Measurements from ENCODE around the gene C1QA. TPM values are rescaled to one million over a fixed set of nuclear protein-coding genes. Genes with fewer than 3 reads are reported as not detected.

The C1QA gene
- total RNA-seq, 4 donors from 2014 or later, result 11.7 to 167 (median 68.4) TPM

GRCh38 chr1:22602060-22602740, 34.2 kb upstream of the C1QA start:
- TF ChIP-seq CTCF (IDR thresholded peaks at IDR 0.05) (no peak), POLR2A (IDR thresholded peaks at IDR 0.05) (no peak)
- no peaks in the 10 kb centered on the region for H3K9me3 ChIP-seq
- WGBS, 2 donors, result 73 to 81% methylated on average over 8 to 14 of the region's 18 CpGs
- H3K36me3 ChIP-seq, result no peaks in the 10 kb centered on the region
- intact Hi-C loops (cut with DNase I), result no loop called here
- H3K27me3 ChIP-seq, result peaks cover 0 to 96% (median 0%) of the 10 kb centered on the region in 4 donors
- H3K27ac ChIP-seq, result no peak overlapping the region
- DNase-seq, result no peak
- no peak overlapping the region for H3K4me3 ChIP-seq
- no peaks in the 10 kb centered on the region for H3K4me1 ChIP-seq

DNA sequence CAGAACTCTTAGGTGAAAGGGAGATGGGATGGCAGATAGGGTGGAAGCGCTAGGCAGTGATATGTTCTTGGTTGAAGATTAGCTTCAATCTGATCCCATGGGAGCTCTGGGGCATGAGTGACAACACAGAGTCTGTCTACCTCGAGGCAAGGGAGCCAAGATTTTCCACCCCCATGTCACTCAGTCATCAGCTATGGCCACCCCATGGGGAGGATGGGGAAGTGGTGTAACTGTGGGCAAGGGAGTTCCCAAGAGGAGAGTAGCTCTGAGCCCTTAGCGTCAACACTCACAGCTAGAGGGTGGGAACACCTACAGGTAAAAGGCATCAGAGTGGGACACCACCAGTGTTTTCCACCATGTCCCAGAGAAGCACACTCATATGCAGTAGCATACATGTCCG, 30.3 kb upstream of the C1QA start:
- no peak overlapping the region for H3K4me3 ChIP-seq
- intact Hi-C loops (cut with DNase I), result no loop called here
- no peaks in the 10 kb centered on the region for H3K9me3 ChIP-seq
- H3K36me3 ChIP-seq, result no peaks in the 10 kb centered on the region
- peaks cover 0 to 98% (median 0%) of the 10 kb centered on the region in 4 donors for H3K27me3 ChIP-seq
- 40 to 58% methylated on average over 4 of the region's 4 CpGs for WGBS, 2 donors
- no peak for TF ChIP-seq POLR2A (IDR thresholded peaks at IDR 0.05)
- TF ChIP-seq CTCF (IDR thresholded peaks at IDR 0.05), result no peak
- H3K4me1 ChIP-seq, result no peaks in the 10 kb centered on the region
- DNase-seq, result no peak
- no peak overlapping the region for H3K27ac ChIP-seq

DNA sequence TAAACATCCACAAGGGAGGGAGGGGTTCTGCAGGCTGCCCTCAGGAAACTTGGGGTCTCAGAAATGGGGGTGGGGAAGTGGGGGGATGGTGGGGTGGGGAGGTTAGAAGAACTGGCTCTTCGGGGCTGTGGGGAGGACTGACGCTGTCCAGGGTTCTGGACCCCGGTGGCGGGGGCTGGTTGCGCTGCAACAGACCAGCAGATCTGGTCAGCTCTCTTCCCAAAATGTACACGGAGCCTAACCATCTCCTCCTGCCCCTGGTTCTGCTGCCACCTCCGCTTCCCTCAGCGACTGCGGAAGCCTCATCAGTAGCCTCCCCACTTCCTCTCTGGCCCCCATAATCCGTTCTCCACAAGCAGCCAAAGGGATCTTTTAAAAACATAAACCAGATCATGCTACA, 29.3 kb upstream of the C1QA start:
- Histone ChIP-seq H3K27ac (no peak overlapping the region), H3K27me3 (peaks cover 0 to 98% (median 0%) of the 10 kb centered on the region in 4 donors), H3K9me3 (no peaks in the 10 kb centered on the region), H3K4me1 (no peaks in the 10 kb centered on the region), H3K36me3 (no peaks in the 10 kb centered on the region), H3K4me3 (no peak overlapping the region)
- TF ChIP-seq CTCF (IDR thresholded peaks at IDR 0.05) (no peak), POLR2A (IDR thresholded peaks at IDR 0.05) (no peak)
- 11 to 19% methylated on average over 9 to 10 of the region's 10 CpGs for WGBS, 2 donors
- no peak for DNase-seq
- intact Hi-C loops (cut with DNase I), result no loop called here

DNA sequence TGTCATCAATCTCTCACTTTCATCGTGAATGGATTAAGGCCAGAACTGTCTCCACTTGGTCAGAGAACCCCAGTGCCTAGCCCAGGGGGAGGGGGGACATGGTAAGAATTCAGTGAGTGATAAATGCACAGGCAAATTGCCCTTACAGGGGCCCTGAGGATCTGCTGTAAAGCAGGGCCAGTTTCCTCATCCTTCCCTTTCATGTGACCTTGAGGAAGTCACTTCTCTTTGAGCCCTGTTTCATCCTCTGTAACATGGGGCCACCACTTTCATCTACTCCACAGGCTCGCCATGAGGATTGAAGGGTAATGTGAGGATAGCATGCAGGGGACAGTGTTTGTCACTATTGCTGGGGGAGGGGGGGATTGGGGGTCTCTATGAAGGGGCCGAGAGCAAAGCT, 28.1 kb upstream of the C1QA start:
- Histone ChIP-seq H3K9me3 (no peaks in the 10 kb centered on the region), H3K36me3 (no peaks in the 10 kb centered on the region), H3K27me3 (peaks cover 0 to 98% (median 0%) of the 10 kb centered on the region in 4 donors), H3K4me3 (no peak overlapping the region), H3K4me1 (no peaks in the 10 kb centered on the region), H3K27ac (no peak overlapping the region)
- intact Hi-C loops (cut with DNase I), result no loop called here
- no peak for DNase-seq
- TF ChIP-seq CTCF (IDR thresholded peaks at IDR 0.05) (no peak), POLR2A (IDR thresholded peaks at IDR 0.05) (no peak)
- WGBS, 2 donors, result 44 to 54% methylated on average over 2 of the region's 3 CpGs

DNA sequence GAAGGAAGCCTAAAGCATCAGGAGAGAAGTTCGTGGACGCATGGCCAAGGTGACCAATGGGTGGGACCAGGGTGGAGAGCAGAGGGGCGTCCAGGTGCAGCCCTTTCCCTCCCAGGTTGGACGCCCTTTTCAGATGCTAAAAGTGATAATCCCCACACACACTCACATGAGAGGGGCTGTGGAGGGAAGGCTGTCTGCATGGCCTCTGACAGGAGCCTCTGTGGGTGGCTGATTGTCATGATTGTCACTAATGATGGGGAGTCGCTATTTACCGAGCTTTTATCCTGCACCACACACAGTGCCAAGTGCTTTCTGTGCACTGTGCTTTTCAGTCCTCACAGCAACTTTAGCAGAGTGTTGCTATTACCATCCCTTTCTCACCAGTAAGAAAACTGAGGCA, 27.1 kb upstream of the C1QA start:
- no peaks in the 10 kb centered on the region for H3K36me3 ChIP-seq
- WGBS, 2 donors, result 9 to 13% methylated on average over 5 to 6 of the region's 6 CpGs
- TF ChIP-seq POLR2A (IDR thresholded peaks at IDR 0.05), result no peak
- no peak for TF ChIP-seq CTCF (IDR thresholded peaks at IDR 0.05)
- H3K27me3 ChIP-seq, result peaks cover 0 to 98% (median 0%) of the 10 kb centered on the region in 4 donors
- no peaks in the 10 kb centered on the region for H3K4me1 ChIP-seq
- intact Hi-C loops (cut with DNase I), result no loop called here
- H3K4me3 ChIP-seq, result no peak overlapping the region
- H3K9me3 ChIP-seq, result no peaks in the 10 kb centered on the region
- H3K27ac ChIP-seq, result no peak overlapping the region
- DNase-seq, result no peak
